Kidney glomerular epithelial cell (primary cell): Measurements from ENCODE around the gene GPC6.

Experiments used
- DNase-seq: peaks from one replicate; lab custom pipeline; 2025; lab: John Stamatoyannopoulos, UW

Gene GPC6

DNA sequence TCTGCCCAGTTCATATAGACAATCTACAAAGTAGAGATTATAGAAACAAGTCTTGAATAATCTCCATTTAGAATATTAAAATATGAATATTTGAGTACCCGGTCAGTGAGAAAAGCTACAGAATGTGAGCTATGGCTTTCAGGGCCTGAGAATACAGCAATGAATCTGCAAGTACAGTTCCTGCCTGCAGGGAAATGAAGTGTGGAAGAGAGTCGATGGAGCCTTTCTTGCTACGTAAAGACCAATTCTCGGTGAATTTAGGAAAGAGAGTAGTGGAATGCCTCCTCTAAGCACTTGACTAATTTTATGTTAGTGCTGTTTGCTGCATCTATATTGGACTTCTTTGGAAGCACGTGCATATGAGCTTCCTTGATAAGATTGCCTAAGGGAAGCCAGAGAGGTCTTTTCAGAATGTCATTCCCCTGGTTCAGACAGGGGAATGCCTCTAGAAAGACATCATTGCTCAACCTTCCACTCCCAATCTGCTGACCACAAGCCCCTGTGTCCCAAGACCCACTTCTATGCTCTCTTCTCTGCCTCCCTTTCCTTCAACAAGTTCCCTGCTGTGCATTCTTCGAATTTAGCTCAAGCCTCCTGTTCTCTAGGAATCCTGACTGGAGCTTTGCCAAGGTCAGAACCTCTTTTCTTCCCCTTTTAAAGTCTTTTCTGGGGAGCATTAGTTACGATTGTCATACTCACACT, 41.9 kb downstream of the GPC6 start:
- no peak for DNase-seq

DNA sequence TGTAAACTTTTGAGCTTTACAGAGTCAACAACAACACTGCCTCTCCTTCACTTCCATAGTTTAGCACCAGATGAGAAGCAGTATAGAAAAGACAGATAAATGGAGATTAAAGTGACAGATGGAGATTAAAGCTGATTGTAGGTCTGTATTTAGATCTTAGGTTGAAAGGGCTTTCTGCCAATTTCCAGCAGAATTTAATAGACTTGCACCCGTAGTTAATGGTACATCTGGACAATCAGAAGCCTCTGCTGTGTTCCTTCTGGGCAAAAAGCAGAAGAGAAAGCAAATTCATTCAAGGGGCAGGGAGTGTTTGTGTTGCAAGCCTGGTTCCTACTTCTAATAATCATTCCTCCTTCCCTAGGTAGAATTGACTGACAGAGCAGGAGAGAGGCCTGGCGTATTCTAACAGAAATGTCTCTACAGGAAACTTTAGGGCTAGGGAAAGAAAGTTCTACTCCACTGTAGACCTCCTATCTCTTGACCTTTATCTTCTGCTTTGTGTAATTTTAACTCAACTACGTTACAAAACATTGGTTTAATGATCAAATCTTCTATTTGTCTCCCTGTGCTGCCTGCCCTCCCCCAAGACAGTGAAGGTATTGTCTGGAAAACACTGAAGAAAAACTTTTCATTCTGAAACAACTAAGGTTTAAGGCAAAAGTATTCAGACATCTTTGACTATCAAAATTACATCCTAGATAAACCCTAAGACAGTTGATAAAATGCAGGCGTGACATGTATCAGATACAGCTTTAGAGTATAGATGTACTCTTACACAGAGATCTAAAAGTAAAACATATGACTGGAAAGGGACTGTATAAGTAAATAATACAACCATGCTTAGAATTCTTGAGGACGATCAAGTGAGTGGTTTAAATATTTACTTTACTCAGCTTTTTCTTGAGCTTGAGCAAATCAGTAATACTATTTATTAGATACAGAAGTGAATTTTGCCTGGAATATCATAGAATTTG, 44.4 kb downstream of the GPC6 start:
- no peak for DNase-seq

DNA sequence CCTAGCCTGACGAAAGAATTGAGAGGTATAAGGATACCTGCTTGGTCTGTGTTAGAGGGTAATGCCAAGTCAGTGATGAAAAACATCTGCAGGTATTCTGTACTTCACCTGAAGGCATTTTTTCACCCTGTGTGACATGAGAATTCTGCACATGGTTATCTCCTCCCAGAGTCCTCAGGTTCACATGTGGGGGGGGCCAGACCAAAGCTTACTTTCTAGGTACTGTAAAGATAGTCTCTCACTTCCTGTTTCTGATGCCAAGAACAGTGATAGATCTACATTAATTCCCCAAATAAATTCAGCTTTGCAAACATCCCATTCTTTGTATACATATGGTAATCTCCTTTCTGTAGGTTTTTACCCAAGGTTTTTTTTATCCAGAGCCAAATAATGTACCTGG, 53.4 kb downstream of the GPC6 start:
- DNase-seq = no peak

DNA sequence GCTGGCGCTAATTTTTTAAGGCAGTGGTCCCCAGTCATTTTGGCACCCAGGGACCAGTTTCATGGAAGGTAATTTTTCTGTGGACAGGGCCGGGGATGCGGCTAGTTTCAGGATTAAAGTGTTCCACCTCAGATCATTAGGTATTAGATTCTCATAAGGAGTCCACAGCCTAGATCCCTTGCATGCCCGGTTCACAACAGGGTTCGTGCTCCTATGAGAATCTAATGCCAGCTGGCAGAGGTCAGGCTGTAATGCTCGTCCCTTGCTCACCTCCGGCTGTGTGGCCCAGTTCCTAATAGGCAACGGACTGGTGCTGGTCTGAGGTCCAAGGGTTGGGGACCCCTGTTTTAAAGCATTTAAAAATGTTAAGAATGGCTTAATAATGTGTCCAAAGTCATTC, 54.1 kb downstream of the GPC6 start:
- DNase-seq = no peak

DNA sequence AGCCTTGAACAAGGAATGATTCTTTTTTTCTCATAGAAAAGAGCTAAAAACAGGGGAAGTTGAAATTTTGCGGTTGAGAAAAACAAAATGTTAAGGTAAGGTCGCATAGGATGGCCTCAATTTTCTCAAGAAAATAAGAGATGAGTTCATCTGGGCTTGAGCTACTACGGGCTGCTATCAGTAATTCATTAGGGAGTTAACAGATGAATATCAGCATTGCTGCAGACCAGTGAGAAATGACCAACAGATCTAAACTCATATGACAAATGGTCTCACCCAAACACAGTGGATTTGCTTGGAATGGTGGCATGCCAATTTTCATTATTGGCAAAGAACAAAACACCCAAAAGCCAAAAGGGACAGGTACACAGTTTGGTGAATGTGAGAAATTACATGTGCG, 56.6 kb downstream of the GPC6 start:
- DNase-seq = no peak

DNA sequence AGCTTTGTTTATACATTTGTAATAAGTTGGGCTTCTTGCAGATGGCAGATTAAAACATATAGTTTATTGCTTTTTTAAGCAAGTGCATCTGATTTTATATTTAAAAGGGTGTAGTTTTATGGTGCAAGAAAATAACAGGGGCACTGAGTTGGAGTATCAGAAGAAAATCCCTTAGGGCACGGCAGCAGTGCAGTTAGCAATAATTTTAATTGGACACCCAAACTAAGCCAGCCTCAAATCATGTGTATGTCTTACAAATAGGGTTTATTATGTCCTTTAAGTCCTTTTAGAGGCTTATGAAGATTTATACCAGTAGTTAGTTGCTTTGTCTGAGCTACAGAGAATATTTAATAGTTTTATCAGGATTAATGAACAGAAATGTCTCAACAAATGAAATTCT, 57.5 kb downstream of the GPC6 start:
- no peak for DNase-seq

DNA sequence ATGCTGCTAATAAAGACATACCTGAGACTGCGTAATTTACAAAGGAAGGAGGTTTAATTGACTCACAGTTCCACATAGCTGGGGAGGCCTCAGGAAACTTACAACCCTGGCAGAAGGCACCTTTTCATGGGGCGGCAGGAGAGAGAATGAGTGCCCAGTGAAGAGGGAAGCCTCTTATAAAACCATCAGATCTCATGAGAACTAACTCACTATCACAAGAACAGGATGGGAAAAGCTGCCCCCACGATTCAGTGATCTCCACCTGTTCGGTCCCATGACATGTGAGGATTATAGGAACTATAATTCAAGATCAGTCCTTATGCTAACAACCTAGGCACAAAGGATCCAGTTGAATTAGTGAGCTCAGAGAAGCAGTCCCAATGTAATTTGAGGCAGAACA, 59.4 kb downstream of the GPC6 start:
- DNase-seq = no peak

DNA sequence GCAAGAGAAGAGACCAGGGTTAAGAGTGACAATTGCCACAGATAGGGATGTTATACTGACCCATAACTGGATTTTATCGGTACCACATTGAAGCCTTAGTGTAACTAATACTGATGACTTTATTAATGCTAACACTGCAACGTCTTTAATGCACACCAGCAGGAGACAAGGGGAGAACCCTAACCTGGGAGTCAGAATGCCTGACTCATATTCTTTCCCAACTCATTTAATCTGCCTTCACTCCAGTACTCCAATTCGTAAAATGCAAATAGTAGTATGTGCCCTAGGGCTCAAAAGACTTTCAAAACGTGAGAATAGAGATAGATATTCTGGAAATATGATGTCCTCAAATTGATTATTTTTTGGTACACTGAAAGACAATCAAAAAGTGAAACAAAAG, 62.4 kb downstream of the GPC6 start:
- no peak for DNase-seq

DNA sequence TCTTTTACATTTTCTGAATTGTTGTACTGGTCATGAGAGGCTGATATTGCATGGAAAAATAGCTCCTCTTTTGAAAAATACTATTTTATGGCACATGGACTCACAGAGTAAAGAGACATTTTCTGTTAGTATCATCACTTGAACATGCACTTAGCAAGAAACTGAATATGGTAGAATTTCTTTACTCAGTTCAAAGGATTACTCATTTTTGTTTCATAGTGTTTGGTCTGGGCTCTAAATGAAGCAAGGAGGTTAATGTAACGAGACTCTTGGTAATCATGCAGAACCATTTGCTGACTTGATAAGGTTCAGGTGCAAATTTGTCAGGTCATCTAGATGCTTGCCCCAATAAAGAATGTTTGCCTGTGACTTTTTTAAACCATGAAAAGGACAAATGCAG, 63.2 kb downstream of the GPC6 start:
- DNase-seq = peak; percentile 25

DNA sequence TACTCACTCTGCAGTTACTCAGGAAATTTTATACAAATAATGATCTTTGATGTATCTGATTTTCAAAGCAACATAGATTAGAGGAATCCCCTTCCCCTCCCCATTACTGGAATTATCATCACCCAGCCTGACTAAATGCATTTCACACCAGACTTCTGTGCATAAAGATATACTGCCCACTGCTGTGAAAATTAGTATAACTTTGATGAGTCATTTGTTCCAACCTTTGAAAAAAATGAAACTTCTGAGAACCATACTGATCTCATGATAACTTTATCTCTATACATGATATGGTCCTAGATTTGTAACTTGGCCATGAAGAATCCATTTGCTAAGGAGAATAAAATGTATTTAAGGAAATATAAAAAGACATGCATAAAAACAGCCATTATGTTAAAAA, 63.9 kb downstream of the GPC6 start:
- no peak for DNase-seq

DNA sequence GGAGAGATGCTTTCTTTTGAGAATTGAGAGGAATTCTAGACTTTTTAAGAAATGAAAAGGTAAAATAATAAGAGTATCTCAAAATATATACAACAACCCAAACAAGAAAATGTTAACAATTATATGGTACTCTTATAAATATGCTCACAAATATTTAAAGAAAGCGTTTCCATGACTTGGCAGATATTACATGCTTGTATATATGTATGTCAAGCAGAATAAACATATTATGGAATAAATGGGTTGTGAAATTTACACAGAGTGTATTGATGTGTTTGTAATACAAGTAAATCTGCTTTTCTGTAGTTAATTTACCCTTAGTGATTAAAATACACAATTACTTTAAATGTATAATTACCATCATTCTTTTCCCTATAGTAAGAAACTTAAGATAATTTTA, 65.8 kb downstream of the GPC6 start:
- DNase-seq = no peak

DNA sequence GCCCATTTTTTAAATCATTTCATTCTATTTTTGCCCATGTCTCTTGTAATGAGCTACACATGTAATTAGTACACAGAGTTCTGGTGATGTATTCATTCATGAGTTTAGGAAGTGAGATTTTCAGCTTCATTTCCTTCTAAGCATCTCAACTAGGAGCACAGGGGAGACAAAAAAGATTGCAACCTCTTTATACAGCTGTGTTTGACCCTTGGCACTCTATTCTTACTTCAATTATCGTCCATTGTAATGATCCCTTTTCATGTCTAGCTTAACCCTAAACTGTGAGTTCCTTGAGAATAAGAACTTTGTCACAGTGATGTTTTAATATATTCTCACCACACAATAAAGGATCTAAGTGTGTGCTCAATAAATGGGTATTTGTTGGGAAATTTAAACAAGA, 67.1 kb downstream of the GPC6 start:
- DNase-seq = no peak

DNA sequence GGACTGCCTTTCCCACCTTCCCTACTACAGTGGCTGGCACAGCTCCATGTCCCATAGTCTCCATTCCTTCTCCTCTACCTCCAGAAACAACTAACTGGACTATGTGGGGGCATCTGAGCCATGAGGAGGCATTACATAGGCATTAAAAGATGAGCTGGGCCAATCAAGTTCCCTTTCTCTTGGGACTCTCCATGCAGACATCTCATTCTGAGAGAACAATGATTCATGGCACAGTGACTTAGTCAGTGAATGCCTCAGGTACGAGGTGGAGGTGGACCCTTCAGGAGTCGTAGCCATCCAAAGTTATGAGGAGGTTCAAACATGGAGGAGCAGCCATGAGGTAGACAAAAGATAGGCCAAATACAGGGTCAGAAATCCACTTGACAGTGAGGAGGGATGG, 70.0 kb downstream of the GPC6 start:
- DNase-seq = no peak

DNA sequence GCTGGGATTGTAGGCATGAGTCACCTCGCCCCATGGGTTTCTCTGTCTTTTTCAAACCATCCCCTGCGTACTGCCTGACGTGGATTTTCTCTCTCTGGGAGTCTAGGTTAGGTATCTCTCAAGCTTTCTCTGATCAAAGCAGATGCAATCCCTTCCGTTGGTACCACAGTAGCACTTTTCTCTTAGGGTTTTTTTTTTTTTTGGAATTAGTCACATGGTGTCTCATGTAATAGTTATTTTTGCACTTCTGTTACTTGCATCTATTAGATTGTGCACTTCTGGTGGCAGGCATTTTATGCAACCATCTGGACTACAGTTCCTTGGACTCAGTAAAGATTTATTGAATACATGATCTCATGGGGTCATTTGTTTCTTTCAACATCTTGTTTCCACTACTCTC, 72.1 kb downstream of the GPC6 start:
- DNase-seq = no peak

DNA sequence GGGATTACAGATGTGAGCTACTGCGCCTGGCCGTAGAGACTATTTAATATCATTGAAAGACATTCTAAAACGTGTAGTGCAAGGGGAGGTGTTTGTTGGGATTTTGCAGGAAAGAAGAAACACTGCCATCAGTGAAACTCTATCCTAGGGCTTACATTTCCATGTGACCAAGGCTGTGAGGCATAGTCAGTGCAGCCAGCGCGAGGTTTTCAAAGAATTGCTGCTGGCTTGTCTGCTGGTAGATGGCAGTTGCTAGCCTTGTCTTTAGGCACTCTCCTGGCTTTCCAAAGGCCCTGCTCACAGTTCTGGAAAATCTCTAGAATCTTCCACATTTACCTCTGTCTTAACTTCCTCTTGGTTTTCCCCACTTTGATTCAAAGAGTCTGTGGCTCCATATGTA, 77.5 kb downstream of the GPC6 start:
- DNase-seq = no peak

DNA sequence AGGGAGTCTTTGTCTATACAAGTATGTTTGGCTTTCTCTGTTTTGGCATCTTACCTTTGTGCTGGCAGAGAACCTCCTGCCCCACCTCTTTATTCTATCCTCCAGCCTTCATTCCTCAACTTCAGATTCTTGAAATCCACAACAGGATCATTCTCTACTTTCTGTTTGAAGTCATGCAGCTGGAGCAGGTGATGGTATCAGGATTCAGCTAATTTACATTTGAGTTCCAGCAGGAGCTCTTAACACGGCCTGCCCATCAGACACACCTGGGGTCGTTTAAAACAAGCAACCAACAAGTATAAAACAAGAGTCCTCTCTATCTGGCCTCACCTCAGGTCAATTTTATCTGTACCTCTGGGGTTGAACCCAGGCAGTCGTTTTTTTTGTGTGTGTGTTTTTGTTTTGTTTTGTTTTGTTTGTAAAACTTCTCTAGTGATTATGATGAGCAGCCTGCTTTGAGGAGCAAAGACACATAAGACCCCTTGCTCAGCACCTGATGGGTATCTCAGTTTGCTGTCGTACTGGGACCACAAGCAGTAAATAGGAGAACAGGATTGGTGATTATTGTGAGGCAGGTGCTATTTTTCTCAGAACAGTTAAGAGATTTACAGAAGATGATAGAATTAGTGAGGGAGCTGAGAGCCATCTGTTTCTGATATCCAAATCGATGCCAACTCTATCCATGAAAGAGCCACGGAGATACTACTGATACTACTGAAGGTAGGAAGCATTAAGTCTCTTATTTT, 78.4 kb downstream of the GPC6 start:
- no peak for DNase-seq

DNA sequence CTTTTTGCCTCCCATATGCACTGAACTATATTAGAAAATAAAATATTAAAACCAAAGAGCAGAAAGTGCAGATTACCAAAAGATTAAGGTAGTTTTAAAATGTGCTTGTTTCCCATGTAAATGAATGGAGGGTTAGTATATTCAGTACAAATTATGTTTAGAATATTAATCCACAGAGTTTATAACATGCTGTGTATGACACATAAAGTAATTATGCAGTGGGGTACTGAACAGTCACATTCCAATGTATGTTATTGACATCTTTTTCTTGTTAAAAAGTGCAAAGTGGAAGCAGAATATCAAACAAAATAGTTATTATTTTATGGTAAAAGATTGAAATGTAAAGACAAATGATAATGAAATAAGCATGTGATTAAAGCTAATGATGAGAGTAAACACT, 79.3 kb downstream of the GPC6 start:
- DNase-seq = no peak

DNA sequence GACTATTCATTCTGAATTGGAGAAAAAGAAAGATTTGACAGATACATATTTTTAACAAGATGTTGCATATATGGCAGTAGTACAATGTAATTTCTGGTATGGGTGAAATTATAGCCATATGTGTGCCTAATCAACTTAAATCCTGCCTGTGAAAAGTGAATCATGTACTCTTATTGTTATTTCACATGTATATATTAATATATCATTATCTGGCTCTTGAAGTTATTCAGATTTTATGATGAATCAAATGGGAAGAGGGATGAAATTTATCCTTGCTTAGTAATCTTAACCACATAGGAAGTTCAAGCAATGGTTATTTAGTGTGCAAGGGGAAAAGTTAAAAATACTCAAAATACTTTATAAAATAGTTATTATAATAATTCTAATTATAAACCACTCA, 80.5 kb downstream of the GPC6 start:
- no peak for DNase-seq

DNA sequence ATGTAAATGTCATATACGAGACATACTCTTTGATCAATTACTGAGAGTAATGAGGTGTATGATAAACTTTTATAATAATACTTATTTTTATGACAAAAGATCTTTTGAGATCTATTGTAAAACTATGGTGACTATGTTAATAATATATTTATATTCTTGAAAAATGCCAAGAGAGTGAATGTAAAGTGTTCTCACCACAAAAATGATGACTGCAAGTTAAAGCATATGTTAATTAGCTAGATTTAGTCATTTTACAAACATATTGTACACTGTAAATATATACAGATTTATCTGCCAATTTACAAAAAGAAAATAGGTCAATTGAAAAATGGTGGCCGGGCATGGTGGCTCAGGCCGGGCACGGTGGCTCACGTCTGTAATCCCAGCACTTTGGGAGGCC, 81.0 kb downstream of the GPC6 start:
- no peak for DNase-seq

DNA sequence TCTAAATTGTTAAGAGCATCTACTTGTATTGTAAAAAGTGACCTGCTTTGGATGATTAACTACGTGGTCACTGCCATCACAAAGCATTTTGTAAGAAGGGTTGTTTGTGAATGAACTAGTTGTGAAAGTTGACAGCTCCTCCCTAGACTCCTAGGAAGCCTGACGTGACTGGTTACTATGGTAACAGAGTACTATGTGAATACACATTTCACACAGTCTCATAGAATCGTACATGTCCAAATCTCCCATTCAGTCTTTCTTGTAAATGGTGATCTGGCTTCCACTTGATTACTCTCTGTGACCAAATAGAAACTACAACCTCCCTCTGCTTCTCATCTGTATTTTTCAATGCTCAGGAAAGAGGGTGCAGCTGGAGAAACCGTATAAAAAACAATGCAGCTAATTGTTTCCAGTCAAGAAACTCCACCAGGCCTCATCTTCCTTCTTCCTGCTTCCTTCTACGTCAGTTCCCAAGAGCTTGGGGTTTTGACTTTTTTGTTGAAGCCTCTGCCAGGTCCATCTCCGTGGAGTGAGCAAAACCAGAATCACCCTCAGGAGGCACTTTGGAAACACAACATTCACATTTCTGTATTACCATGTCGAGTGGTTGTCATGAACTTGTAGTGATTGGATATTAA, 83.4 kb downstream of the GPC6 start:
- DNase-seq = peak; percentile 61

DNA sequence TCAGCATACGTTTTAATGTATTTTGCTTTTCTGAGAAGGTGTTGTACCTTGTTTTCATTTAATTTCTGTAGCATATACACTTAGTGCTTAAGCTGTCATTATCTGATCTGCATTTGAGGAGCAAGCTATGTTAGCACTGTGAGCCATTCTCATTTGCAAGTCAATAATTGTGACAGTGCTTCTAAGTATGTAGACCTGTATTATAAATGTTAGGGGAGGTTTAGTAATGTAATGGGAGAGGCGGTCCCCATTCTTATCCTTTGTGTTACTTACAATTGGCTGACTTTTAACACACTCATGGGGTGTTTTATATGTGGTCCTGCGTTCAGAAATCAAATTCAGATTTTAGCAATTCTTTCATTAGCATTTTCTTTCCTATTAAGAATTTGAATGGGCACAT, 90.2 kb downstream of the GPC6 start:
- DNase-seq = no peak

DNA sequence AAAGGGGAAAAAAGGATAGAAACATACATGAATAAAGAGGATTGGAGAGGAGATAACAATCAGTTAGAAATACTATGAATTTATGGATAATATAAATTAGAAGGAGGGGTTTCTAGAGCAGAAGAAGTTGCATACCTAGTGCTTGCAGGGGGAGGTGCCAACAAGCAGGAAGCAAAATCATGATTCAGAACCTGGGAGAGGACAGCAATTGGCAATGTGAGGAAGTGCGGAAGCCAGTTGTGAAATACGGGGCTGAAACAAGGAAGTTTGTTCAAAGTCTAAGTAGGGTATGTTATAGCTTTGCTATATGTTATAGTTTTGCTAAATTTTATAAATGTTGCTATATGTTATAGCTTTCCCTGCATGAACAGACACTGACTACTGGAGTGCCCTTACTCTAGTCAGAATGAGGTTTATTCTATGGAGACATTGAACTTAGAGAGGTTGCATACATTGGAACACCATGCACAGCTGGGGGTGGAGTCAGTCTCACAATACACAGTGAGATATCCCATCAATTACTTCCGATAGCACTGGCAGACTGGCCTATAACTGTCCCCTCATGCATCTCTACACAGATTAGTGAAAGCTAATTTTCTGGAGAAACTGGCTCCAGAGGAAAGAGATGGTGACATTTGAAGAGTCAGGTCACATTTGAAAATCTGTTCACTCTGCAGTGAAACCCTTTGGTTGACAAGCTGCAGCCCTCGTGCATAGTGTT, 92.1 kb downstream of the GPC6 start:
- DNase-seq = no peak
